DMS79 (cell line): ENCODE measurements around the gene TRIM10.
A peak's percentile ranks its signal among the peaks of the same experiment; 100 is the strongest.
"Not testable (repeated sequence)": the region's sequence is repeated elsewhere in the genome, so short reads cannot be mapped to it uniquely, and the experiment has no call there.

Experiments
- DNase-seq: peaks from one replicate; lab custom pipeline; 2025; lab: John Stamatoyannopoulos, UW

TRIM10 gene

DNA sequence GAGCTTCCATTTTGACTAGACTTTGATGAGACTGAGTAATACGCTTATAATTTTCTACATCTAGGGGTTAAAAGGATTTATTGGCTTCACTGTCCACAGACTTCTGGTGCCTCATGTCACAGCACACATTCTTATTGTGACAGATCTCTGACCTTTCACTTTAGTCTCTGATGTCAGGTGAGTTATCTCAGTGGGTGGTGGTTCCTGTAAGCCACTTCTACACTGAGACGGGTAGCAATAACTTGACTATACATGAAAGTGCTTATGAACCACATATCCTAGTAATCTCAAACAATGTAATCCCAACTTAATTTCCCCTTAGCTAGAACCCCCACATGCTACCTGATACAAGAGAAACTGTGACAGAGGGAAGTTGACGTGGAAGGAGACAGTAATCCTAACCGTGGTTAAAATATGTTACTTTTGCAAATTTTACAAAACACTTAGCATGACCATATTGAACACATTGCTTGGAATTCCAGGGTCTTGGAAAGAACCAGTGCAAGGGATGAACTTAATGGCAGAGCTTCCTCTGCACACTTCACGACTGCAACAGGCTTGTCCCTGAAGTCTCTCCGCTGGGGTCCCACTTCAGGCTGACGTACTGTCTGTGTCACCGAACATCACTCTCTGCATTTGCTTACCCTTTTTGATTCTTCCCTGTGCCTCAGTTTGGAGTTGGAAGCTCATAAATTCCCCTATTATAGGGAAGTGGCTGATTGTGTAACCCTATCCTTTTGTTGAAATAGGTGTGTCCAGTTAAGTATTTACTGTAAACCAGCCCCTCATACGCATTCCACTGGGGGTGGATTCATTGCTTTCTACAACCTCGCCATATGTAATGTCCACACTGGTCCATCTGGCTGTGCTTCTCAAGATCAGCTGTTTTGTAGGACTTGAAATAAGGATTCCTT is 31.5 kb downstream of the TRIM10 start:
- no peak for DNase-seq

DNA sequence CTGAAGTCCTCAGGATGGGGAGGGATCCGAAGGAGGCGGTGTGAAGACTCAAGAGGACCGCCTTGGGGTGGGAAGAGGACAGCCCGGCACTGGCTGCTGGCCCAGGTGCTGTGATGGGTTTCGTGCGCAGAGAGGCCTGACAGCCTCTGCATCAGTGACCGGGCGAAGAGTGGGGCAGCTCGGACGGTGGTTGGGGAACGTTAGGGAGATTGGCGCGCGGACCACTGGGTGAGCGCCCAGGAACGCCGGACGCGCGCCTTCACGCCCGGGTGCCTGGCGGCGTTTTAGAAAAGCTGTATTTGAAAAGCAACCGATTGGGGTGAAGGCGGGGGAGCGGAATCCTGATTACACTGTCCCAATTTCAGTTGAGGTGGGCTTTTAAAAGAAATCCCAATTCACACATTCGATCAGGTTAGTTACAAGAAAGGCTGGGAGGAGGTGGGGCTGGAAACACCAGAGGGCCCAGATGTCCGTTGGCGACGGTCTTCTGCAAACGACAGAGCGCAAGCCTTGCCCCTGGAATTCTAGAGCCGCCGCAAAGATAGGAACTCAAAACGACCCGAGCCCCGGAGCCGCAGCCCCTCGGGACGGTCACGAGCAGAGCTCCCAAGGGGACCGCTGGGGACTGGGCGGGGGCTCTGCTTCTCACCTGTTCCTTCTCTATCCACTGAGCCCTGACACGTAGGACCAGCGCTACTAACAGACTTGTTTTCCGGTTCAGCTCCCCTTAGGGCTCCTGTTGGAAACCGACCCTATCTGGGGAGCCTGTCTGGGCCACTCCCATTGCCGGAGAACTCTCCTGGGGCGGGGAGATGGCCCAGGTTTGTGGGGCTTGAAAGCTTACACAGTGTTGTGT is 33.5 kb downstream of the TRIM10 start:
- DNase-seq, result no peak

DNA sequence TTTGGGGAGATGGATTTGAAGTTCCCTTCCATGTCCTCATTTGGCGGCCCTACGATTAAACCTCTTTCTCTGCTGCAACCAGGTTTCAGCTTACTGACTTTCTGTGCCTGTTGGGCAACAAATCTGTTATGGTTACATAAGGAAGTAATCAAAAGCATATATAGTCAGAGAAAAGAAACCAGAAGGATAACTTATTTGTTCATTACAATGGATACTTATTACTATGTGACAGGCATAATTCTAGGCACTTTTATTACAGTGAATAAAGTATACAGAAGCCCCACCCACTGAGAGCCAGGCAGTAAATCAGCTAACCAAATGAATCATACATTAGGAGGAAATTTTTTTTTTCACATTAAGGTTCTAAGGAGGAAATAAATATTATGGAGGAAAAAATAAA is 38.5 kb downstream of the TRIM10 start:
- no peak for DNase-seq

DNA sequence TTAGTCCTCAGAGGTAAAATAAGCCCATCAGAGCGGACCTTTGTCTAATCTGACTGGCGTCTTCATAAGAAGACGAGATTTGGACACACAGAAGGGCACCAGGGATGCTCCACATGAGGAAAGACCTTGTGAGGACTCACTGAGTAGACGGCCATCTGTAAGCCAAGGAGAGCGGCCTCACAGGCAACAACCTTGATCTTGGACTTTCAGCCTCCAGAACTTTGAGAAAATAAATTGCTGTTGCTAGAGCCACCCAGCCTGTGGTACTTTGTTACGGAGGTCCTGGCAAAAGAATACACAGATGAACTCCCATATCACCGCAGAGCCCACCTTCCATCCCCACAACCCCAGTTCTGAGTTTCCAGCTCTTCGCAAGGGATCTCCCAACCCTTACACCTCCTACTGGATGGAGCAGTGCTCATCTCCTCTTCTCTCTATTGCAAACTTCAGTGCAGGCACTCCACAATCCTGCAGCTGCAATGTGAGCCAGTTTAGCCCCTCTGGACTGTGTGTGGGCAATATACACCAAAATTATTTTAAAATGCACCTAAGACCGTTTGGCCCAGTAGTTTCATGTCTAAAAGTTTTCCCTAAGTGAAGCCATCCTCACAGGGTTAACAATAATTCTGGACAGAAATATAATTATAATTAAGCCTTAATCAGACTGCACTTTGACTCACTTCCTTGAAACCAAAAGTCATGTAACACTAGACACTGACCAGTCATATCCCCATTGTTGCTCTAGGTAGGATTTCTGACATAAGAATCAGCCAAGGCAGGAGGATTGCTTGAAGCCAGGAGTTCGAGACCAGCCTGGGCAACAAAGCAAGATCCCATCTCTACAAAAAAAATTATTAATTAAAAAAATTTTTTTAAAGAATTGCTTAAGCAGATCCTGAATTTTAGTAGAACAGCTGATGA is 39.3 kb downstream of the TRIM10 start:
- DNase-seq, result no peak

DNA sequence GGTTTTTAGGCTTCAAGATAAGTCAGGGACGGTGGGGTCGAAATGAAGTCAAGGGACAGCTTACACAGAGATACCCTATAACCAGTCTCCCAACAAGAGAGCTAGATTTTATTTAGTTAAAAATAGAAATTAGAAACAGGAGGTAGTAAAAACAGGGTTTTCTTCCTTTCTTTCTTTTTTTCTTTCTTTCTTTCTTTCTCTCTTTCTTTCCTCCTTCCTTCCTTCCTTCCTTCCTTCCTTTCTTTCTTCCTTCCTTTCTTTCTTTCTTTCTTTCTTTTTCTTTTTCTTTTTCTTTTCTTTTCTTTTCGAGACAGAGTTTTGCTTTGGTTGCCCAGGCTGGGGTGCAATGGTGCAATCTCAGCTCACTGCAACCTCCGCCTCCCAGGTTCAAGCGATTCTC is 42.3 kb downstream of the TRIM10 start:
- DNase-seq, result not testable (repeated sequence)

DNA sequence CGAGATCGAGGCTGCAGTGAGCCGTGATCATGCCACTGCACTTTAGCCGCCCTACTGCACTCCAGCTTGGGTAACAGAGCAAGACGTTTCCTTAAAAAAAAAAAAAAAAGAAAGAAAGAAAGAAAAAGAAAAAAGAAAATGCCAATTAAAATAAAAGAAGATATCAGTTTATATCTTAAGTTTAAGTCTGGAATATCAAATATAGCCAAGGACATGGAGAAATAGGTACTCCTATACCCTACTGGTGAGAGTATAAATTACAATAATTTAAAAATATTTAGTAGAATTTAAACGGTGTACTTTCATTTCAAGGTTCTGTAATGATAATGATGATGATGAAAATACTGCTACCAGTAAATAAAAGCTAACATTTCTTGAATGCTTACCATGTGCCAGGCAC is 44.3 kb downstream of the TRIM10 start:
- no peak for DNase-seq

DNA sequence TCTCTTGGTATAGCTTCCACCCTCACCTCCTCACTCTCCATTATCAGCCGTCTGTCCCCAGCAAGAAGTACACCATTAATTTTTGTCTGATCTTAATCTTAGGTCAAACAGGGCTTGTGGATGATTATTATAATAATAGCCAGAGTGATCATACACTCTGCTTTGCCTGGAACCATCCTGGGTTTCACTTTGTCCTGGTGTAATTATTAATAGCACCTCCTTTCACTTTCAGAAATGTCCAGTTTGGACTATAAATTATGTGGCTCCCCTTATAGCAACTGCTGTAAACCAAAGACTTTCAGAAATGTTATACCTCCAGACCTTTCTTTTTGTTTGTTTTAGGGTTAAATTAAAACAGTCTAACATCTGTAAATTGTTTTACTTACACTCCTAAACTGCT is 47.2 kb downstream of the TRIM10 start:
- DNase-seq, result no peak

DNA sequence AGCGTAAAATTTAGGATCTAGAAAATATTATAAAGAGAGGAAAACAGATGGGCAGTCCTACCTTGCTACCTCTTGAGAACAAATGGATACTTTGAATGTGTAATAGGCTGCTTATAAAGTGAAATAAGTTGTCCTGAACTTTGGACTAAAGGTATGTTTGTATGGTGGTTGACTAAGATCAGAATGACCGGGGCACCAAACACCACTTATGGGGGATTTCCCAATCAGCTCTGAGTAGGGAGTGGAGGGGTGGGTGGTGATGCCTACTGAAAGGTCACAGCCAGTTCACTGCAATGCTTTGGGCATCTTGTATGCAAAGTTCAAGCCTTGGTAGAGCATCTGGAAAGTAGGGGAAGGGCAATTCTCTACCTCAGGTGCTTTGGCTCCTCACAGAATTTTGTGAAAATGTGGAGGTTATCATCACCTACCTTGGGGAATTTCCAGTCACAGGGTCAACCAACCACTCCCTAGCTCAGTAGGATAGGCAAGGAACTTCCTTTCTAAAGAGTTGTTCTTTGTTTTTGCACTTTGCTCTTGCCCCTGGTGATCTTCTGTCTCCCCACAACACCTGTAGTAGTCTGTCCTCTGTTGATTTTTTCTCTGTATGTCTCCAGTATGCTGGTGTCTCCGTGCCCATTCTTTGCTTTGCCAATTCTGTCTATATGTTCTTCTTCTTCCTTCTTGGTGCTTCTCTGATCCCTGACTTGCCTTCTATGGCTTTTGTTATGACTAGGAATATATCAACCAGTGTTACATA is 47.8 kb downstream of the TRIM10 start, which contains the start of gene TRIM31:
Gene TRIM31 (minus strand): TSS at position 88 of the 757 bp plus-strand sequence. CDS start 285 bp downstream, outside the sequence.
- no peak for DNase-seq

DNA sequence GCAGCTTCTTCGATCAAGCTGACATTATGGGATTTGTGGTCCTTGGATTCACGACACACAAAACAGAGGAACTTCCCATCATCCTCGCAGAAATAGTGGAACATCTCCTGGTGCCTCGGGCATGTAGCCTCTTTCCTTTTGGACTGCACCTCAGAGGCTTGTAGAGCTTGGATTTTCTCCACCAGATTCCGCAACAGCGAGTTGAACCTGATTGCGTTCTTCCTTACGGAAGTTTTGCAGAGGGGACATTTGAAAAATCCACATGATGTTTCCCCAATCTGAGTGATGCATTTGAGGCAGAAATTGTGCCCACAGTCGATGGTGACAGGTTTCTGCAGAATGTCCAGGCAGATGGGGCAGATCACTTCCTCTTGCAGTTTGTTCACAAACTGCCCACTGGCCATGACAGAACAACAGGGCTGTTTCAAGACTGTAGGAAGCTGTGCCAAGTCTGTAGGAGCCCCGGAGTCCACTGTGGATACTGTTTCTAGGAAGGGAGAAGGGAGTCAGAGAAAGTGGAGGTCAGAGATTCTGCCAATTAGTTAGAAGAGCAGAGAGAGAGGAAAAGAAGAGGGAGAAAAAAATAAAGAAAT is 48.5 kb downstream of the TRIM10 start:
- no peak for DNase-seq

DNA sequence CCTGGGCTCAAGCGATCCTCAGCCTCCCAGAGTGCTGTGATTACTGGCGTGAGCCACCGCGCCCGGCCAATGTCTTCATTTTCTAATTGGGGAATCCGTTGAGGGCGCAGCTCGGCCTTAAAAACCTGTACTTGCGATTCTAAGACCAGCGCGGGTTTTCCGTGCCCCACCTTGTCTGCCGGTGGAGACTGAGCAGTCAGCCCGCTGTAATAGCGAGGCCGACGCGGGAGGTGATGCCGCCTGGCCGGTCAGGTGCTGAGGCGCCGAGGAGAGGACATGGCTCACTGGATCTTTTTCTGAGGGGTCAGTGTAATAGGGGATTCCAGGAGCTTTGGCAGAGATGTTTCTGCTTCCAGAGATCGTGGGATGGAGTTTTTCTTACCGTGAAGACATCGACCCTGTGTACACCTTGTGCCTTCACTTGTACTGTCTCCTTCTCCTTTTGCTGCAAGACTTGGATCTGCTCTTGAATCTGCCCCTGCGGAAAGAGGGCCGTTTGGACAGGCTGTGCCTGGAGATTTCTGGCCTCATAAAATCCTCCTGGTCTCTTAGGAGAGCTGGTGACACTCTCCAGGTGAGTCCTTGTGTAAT is 49.6 kb downstream of the TRIM10 start:
- no peak for DNase-seq

DNA sequence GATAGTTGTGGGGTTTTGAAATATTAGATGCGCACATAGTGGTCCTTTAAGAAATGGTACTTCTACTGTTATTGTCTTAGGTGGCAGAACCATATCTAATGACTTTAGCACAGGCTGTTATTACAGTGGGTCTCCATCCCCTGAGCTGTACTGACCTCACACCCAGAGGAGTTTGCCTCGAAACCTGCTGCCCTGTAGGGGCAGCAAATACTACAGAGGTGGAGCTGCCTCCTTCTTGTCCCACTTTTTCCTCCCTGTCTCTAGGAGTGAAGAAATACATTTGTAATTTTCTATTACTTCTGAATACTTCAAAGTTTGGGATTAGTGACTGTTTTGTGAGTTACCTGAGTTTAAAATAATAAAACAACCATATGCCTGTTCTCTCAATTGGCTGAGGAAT is 56.4 kb downstream of the TRIM10 start:
- no peak for DNase-seq

DNA sequence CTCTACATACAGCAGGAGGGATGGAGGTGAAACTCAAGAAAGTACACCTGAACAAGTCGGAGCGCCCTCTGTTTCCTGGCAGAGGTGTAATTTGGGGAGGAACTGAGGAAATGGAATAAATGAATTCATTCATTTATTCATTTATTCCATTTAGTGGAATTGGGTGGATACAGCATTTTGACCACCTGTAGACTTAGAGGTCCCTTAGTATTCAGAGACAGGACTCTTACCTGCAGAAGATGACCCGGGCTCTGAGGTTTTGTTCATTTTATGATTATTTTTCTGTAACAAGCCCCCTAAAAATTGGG is 57.2 kb downstream of the TRIM10 start:
- DNase-seq, result no peak

DNA sequence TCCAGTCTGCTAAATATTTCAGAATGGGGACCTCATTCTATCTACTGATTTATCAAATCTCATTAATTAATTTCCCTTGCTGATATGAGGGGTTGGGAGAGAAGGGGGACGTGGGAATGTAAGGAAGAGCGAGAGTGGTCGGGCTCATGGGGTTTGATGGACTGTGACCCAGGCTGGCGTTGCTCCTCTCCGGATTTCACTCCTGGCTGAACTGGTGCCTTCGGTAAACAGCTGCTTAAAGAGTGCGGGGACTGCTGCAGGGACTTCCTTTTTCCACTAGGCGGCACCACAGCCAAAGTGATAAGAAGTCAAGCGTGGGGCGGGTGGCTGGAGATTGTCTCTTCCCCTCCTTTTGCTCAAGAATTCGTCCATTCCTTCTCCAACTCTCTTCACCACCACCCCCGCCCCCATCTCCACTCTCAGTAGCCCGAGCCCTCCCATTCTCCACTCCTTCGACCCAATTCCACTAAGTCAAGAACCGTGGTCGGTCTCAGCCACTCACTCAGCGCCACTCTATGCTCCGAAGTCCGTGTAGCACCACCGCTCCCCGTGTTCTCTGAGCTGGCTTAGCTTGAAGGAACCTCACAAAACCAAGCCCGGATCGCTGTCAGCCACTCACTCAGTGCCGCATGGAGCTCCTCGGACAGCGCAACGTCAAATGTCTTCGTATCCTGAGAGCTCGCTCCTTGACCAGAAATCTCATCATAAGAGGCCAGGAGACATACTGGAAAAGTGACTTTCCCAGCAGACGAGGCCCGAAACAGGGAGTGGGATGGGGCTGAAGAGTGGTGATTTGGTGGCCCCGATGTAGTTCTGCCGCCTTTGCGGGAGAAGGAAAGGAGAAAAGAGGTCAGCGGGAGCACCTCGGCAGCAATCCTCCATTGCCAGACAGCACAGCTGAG is 57.8 kb downstream of the TRIM10 start:
- DNase-seq, result peak; percentile 65

DNA sequence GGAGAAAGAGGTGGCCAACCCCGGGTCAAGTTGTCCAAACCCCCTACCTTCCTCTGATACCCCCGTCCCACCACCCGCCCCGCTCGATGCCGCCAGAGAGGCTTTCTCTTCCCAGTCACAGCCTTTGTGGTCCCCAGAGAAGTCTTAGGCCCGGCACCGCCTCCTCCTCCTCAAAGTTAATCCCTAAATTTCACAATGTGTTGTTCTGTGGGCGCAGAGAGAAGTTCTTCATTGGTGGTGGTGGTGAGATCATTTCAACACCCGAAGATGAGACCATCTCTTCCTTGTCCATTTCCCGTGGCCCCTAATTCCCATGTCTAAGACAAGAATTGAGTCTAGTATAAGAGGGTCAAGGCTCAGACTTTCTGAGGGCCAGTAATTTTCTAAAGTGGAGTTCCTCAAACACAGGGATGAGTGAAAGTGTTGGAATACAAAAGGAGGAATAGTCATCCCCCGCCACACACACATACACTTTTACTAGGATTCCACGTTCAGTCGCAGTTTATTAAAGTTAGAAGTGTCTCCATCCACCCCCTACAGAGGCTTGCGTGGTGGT is 58.5 kb downstream of the TRIM10 start:
- DNase-seq, result no peak
